GF-D8 (cell line): ENCODE data around the gene COQ8A.
A peak's percentile ranks its signal among the peaks of the same experiment; 100 is the strongest.

Experiments
- DNase-seq: peaks from one replicate; lab custom pipeline; 2025; lab: John Stamatoyannopoulos, UW

Gene COQ8A

GRCh38 chr1:226940029-226940805, at the start of gene COQ8A:
TSS of gene COQ8A (plus strand) at chr1:226940294. CDS start at chr1:226961386, 21,092 bp downstream.
- DNase-seq = peak; percentile 98

DNA sequence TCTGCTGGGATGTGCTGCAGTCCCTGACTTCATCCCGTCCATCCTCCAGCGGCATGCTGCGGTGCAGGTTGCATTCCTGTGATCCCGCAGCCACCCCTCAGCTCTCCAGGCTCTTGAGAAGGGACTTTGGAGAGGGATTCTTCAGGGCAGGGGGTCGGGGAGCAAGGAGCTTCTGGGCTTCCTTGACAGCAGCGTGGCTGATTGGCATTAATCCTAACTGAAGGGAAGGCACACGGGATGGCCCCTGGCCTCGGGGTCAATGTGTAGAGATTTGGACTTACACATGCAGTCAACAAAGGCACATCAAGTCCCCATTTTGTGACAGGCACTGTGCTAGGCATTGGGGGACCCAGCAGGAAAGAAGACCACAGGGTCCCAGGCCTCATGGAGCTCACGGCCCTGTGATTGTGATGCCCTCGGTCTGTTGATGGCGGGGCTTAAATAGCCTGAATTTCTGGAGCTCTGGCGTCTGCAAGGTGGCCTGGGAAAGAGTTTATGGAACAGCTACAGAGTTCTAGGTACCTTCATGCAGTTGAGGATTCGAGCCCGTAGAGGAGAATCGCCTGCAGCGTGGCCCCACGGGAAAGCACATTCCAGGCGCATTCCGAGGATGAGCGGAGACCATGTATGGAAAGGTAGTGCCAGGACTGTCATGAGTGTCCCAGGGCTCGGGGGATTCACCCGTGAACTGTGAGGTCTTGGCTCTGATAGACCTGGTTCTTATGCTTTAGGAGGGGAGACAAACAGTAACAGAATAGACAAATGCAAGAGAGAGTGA, 49.6 kb upstream of the COQ8A start:
- DNase-seq = no peak

DNA sequence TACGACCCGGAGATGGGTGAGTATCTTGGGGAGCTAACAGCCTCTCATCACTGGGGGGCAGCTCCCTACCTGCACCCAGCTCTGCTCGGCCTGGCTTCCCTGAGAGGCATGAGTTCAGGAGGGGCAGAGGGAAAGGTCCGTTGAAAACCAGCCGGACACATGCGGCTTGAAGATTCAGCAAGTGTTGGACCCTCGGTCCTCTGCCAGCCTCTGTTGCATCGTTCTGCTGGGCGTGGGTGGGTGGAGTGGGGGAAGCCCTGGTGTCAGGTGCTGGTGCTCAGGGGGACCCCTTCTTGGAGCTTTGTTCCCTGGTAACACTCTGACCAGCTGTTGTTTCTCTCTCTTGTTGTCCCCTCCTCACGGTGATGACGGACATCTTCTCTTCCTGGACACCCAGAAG, 48.7 kb upstream of the COQ8A start:
- no peak for DNase-seq

- no peak for DNase-seq
Measured at GRCh38 chr1:226891846-226892523, 48.1 kb upstream of the COQ8A start.

- no peak for DNase-seq
Measured at GRCh38 chr1:226892524-226892875, 47.6 kb upstream of the COQ8A start.

- no peak for DNase-seq
Measured at GRCh38 chr1:226893936-226894335, 46.2 kb upstream of the COQ8A start.

GRCh38 chr1:226894826-226895225, 45.3 kb upstream of the COQ8A start:
- DNase-seq = no peak

DNA sequence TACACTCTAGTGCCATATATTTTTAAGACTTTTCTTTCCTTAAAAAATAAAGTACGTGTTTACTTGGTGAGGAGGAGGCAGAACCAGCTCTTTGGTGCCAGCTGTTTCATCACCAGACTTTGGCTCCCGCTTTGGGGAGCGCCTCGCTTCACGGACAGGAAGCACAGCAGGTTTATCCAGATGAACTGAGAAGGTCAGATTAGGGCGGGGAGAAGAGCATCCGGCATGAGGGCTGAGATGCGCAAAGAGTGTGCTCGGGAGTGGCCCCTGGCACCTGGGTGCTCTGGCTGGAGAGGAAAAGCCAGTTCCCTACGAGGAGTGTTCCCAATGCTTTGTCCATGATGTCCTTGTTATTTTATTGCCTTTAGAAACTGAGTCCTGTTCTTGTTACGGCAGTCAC, 44.5 kb upstream of the COQ8A start:
- DNase-seq = no peak

- DNase-seq = no peak
Measured at GRCh38 chr1:226898246-226898645, 41.8 kb upstream of the COQ8A start.

DNA sequence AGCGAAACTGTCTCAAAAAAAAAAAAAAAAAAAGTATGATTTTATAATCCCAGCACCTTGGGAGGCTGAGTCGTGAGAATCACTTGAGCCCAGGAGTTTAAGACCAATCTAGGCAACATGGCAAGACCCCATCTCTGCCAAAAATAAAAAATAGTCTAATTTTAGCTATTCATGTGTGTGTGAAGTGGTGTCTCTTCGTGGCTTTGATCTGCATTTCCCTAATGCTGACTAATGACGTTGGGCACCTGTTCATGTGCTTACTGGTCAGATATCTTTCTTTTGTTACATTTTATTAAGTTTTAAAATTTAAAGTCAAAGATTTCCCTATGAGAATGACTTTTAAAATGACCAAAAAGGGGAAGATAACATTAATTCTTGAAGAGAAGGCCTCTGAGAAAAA, 38.7 kb upstream of the COQ8A start:
- no peak for DNase-seq

GRCh38 chr1:226902601-226903000, 37.5 kb upstream of the COQ8A start:
- DNase-seq = no peak

DNA sequence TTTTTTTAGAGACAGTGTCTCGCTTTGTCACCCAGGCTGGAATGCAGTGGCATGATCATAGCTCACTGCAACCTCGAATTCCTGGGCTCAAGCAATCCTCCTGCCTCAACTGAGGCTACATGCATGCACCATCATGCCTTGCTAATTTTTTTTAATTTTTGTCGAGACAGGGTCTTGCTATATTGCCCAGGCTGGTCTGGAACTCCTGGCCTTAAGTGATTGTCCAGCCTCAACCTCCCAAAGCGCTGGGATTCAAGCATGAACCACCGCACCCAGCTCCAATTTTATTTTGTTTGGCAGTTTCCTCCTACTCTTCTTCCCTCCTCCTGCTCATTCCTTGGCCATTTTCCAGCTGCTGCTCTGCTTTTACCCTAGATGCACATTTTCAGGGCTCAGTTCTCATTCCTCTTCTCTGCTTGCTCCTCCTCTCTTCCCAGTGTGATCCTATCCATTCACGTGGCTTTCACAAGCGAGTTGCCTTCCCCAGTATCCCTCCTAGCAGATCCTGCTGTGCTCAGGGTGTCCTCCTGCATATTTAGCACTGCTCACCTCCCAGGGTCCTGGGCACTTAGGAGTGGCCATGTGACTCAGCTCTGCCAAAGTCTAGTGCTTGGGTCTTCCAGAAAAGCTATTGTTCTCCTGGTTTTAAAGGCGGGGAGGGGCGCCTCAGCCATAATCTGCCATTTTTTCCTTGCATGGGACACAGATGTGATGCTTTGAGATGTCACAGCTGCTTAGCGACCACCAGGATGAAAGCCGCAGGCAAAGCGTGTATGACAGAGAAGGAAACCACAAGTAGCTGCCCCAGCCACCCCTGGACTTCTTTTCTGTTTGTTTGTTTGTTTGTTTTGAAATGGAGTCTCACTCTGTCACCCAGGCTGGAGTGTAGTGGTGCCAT, 36.0 kb upstream of the COQ8A start:
- no peak for DNase-seq

DNA sequence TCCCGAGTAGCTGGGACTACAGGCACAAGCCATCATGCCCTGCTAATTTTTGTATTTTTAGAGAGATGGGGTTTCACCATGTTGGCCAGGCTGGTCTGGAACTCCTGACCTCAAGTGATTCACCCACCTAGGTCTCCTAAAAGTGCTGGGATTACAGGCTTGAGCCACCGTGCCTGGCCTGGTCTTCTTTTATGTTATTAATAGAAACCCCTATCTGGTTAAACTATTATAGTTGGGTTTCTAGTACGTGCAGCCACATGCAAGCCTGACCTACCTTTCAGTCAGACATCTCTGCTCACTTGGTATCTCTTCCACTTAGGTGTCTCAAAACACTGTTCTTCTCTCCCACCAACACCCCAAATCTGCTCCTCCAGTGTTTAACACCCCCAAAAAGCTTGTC, 35.3 kb upstream of the COQ8A start:
- DNase-seq = no peak

DNA sequence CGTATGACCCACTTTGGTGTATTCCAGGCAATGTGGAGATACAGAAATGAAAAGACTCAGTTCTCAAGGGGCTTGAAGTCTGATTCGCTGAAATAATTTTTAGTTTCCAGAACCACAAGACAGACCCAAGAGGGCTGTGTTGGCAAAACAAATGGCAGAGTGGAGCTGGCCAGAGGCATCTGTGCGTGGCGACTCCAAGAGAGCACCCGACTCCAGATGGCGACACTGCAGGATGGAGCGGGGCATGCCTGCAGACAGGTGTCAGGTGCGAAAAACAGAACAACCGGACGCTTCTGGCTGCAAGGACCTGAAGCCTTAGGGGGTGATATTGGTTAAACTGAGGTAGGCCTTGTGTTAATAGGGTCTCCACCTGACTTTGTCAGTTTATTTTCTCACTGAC, 31.7 kb upstream of the COQ8A start:
- DNase-seq = no peak

DNA sequence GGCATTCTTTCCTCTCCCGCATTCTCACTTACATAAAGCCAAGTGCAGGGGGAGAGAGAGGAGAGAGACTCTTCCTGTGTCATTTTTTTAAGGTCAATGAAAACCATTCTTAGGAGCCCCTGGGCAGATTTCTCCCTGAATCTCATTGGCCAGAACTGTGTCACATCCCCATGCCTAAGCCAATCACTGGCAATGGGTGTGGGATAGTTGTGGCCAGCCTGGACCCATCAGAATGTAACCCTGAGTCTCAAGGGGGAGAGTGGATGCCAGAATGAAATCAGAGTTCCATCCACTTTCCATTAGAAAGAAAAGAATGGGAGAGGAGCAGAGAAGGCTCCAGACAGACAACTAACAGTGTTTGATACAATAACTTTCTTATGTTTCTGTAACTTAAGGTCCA, 31.2 kb upstream of the COQ8A start:
- no peak for DNase-seq

DNA sequence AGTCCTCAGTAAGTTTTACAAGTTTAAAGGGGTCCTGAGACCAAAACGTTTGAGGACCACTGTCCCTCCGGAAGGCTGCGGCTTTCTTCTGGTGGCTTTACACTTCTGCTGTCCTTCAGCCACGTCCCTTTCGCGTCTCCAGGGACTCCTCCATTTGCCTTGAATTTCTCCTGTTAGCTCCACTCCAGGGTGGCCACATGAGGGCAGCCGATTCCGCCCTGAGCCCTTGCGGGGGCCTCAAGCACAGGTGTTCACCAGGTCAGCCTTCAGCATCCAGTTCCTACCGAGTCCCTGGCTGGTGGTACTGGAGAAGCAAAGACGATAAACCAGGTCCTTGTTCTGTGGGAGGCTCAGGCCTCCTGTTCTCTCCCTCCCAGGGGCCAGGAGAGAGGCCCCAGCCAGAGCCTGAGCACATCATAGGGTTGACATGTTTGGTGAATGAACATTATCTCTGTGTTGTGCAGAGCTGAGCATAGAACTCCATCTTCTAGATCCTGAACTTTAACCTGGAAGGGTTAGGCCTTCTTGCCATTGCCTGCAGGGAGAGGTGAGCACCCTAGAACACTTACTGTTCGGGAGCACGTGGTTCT, 27.4 kb upstream of the COQ8A start:
- no peak for DNase-seq

DNA sequence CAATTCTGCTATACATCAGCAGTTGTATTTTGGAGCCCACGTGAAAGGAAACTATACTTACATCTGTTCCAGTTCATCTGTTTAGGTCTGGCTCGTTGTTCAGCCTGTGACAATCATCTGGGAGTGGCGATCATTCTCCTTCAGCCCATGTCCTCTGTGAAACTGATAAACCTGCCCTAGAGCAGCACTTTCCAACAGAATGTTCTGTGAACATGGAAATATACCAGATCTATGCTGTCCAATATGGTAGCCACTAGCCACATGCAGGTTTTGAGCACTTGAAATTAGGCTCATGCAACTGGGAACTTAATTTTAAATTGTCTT, 24.5 kb upstream of the COQ8A start:
- DNase-seq = no peak

DNA sequence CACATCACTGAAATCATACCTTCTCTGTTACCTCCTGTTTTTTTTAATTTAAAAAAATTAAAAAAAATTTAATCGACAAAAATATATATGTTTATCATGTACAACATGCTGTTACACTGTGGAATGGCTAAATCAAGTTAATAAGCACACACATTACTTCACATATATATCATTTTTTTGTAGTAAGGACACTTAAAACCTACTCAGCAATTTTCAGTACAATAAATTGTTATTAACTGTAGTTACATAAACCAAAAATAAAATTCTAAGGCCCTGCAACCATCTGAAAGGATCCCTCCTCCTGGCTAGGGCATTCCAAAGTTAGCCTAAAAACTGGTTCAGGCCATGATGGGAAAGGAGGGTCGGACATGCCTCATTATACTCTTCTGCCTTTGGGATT, 23.6 kb upstream of the COQ8A start:
- DNase-seq = no peak

DNA sequence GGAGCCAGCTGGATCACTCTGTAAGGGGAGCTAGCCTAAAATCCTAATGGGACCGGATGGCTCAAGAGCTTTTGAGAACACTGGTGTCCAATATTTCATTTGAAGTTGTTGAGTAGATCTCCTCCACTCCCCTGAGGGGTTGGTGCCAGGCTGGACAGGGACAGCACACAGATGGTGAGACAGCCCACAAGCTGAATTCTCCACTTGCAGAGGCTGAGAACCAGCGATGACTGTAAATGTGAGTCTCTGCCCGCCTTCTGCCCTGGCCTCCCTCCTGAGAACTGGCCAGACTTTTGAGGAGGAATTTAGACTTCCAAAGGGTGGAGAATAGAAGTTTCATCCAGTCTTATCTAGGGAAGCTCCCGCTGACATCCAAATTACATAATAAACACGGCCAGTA, 20.5 kb upstream of the COQ8A start:
- no peak for DNase-seq

GRCh38 chr1:226919995-226920394, 20.1 kb upstream of the COQ8A start:
- DNase-seq = no peak

DNA sequence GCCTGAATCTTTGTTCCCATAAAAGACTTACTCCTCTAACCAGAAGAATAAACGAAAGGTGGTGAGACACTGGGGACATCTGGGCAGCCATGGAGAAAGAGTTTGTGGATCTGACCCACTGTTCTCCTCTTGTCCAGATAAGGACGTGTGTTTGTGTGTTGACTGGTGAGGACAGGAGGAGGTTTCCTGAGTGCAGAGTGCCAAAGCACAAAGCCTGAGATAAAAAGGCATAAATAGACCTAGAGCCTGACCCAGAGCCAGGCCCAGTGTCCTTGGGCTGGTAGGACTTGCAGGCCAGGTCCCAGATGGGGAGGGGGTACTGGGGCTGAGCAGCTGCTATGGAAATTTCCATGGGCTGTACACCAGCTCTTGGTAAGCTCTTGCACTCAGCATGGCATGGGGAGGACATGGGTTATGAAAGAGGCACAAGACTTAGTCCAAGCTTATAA, 19.6 kb upstream of the COQ8A start:
- DNase-seq = no peak

- DNase-seq = no peak
Measured at GRCh38 chr1:226921504-226921903, 18.6 kb upstream of the COQ8A start.
